Ishikawa (cell line): Measurements from ENCODE around the gene GDAP2.

ENCODE experiments used
- CEBPB ChIP-seq: IDR thresholded peaks from 2 replicates; pipeline ENCODE4 v1.6.1; 2012
- CREB1 ChIP-seq: IDR thresholded peaks from 2 replicates; pipeline ENCODE4 v1.6.1; 2012; ENCODE audit warnings: low read depth
- EGR1 ChIP-seq: IDR thresholded peaks from 2 replicates; pipeline ENCODE4 v1.6.1; 2012
- EP300 ChIP-seq: IDR thresholded peaks from 2 replicates; pipeline ENCODE4 v1.6.1; 2012; ENCODE audit warnings: borderline replicate concordance
- FOXM1 ChIP-seq: IDR thresholded peaks from 2 replicates; pipeline ENCODE4 v1.6.1; 2012; ENCODE audit warnings: low read depth, borderline replicate concordance
- MAX ChIP-seq: IDR thresholded peaks from 2 replicates; pipeline ENCODE4 v1.6.1; 2012
- NFIC ChIP-seq: IDR thresholded peaks from 2 replicates; pipeline ENCODE4 v1.6.1; 2012
- RAD21 ChIP-seq: IDR thresholded peaks from 2 replicates; pipeline ENCODE4 v1.6.1; 2012; ENCODE audit warnings: low read depth
- REST ChIP-seq: IDR thresholded peaks from 2 replicates; pipeline ENCODE4 v1.6.1; 2012; ENCODE audit warnings: low read depth, mild to moderate bottlenecking
- TAF1 ChIP-seq: IDR thresholded peaks from 2 replicates; pipeline ENCODE4 v1.6.1; 2012; ENCODE audit warnings: low read depth, mild to moderate bottlenecking
- TCF12 ChIP-seq: IDR thresholded peaks from 2 replicates; pipeline ENCODE4 v1.6.1; 2012; ENCODE audit warnings: low read depth
- TEAD4 ChIP-seq: IDR thresholded peaks from 2 replicates; pipeline ENCODE4 v1.6.1; 2012
- YY1 ChIP-seq: IDR thresholded peaks from 2 replicates; pipeline ENCODE4 v1.6.1; 2012; ENCODE audit warnings: low read depth
- ZBTB7A ChIP-seq: IDR thresholded peaks from 2 replicates; pipeline ENCODE4 v1.6.1; 2012; ENCODE audit warnings: low read depth
- TF ChIP-seq, protein P1 (sequence below): IDR thresholded peaks from 2 replicates; pipeline ENCODE4 v1.6.1; 2012

GDAP2 gene

GRCh38 chr1:117933769-117934168 lies 4.3 kb upstream of the GDAP2 start:
- TF ChIP-seq FOXM1, result no peak
- no peak for TF ChIP-seq TAF1
- TF ChIP-seq NFIC, result no peak

GRCh38 chr1:117932576-117932975 lies 3.2 kb upstream of the GDAP2 start:
- TF ChIP-seq NFIC (no peak), FOXM1 (no peak), TEAD4 (no peak), EGR1 (no peak), RAD21 (no peak), MAX (no peak), TAF1 (no peak), CREB1 (no peak), ZBTB7A (no peak), REST (no peak), CEBPB (no peak), EP300 (no peak), YY1 (no peak), TCF12 (no peak)
- TF ChIP-seq, protein P1, sequence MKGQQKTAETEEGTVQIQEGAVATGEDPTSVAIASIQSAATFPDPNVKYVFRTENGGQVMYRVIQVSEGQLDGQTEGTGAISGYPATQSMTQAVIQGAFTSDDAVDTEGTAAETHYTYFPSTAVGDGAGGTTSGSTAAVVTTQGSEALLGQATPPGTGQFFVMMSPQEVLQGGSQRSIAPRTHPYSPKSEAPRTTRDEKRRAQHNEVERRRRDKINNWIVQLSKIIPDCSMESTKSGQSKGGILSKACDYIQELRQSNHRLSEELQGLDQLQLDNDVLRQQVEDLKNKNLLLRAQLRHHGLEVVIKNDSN, result no peak

- TF ChIP-seq ZBTB7A, result no peak
- TF ChIP-seq, protein P1, result no peak
- TF ChIP-seq RAD21, result no peak
- TF ChIP-seq EGR1, result no peak
- no peak for TF ChIP-seq EP300
- TF ChIP-seq CEBPB, result no peak
- no peak for TF ChIP-seq NFIC
- TF ChIP-seq TAF1, result no peak
- TF ChIP-seq YY1, result no peak
- TF ChIP-seq TCF12, result no peak
- no peak for TF ChIP-seq FOXM1
- no peak for TF ChIP-seq CREB1
- TF ChIP-seq MAX, result no peak
- TF ChIP-seq REST, result no peak
- TF ChIP-seq TEAD4, result no peak
Observed at GRCh38 chr1:117930484-117930883, 1.1 kb upstream of the GDAP2 start.

DNA sequence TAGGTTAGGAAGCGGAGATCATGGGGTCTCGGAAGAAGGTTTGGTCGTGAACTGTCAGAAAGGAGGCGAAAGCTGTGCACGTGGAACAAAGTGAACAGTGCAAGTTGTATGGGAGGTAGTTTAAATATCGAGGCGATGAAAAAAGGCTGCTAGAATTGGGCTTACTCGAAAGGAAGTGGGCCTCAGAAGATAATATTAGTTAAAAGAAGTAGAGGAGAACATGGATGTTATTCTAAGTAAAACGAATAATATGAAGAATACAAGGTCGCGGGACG lies 689 bp upstream of the GDAP2 start:
- no peak for TF ChIP-seq NFIC
- TF ChIP-seq, protein P1, result no peak
- no peak for TF ChIP-seq FOXM1

DNA sequence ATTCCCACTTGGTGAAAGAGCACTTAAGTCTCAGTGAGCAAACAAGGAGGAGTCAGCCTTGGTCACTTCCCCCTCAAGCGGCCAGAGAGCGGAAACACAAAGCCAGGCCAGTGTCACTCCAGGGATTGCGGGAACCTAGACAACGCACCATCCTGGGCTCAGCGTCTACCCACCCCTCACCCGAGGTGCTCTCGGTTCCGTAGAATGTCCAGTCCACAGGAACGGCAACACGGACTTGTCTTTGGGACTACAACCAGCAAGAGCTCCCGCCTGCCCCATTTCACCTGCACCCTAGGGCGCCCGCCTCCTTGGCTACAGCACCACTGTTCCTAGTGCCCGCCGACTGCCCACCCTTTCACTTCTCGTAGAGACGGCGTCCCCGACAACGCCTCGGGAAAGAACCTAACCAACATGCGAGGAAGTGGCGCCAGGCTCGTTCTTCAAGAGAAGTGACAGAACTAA lies 509 bp downstream of the GDAP2 start:
- no peak for TF ChIP-seq ZBTB7A
- no peak for TF ChIP-seq TAF1
- TF ChIP-seq CREB1, result no peak
- TF ChIP-seq CEBPB, result no peak
- no peak for TF ChIP-seq EGR1
- no peak for TF ChIP-seq TCF12
- no peak for TF ChIP-seq NFIC
- TF ChIP-seq MAX, result no peak
- TF ChIP-seq YY1, result no peak
- TF ChIP-seq EP300, result no peak
- TF ChIP-seq, protein P1, result no peak
- no peak for TF ChIP-seq RAD21
- TF ChIP-seq TEAD4, result no peak
- TF ChIP-seq REST, result no peak
- TF ChIP-seq FOXM1, result no peak
